ENCODE results near the gene NLRP6. TPM values are rescaled to one million over a fixed set of nuclear protein-coding genes. Genes with fewer than 3 reads are reported as not detected.
"Not testable (repeated sequence)": the region's sequence is repeated elsewhere in the genome, so short reads cannot be mapped to it uniquely, and the experiment has no call there.

NLRP6 gene
- total RNA-seq, 1 donor from 2014 or later = not detected

- peak overlapping the region; percentile 56 for H3K4me3 ChIP-seq (ENCODE audit: low read depth, low read length)
These were observed 36.9 kb downstream of the NLRP6 start for GRCh38 chr11:315051-315481.

GRCh38 chr11:315516-315994 is 37.3 kb downstream of the NLRP6 start:
- DNase-seq (ENCODE audit: low read depth) = no peak
- H3K4me3 ChIP-seq (ENCODE audit: low read depth, low read length) = peak overlapping the region; percentile 56
- TF ChIP-seq, protein P1, sequence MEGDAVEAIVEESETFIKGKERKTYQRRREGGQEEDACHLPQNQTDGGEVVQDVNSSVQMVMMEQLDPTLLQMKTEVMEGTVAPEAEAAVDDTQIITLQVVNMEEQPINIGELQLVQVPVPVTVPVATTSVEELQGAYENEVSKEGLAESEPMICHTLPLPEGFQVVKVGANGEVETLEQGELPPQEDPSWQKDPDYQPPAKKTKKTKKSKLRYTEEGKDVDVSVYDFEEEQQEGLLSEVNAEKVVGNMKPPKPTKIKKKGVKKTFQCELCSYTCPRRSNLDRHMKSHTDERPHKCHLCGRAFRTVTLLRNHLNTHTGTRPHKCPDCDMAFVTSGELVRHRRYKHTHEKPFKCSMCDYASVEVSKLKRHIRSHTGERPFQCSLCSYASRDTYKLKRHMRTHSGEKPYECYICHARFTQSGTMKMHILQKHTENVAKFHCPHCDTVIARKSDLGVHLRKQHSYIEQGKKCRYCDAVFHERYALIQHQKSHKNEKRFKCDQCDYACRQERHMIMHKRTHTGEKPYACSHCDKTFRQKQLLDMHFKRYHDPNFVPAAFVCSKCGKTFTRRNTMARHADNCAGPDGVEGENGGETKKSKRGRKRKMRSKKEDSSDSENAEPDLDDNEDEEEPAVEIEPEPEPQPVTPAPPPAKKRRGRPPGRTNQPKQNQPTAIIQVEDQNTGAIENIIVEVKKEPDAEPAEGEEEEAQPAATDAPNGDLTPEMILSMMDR (conservative IDR thresholded peaks at IDR 0.05; ENCODE audit: low read depth, low read length) = no peak

More at GRCh38 chr11:315051-315481, 36.9 kb downstream of the NLRP6 start:
- TF ChIP-seq, protein P1 (conservative IDR thresholded peaks at IDR 0.05; ENCODE audit: low read depth, low read length) = no peak
- DNase-seq (ENCODE audit: low read depth) = no peak

GRCh38 chr11:316031-316701 is 38.0 kb downstream of the NLRP6 start:
- H3K4me3 ChIP-seq (ENCODE audit: low read depth, low read length) = peak overlapping the region; percentile 56
- TF ChIP-seq, protein P1 (conservative IDR thresholded peaks at IDR 0.05; ENCODE audit: low read depth, low read length) = no peak
- no peak for DNase-seq (ENCODE audit: low read depth)

DNA sequence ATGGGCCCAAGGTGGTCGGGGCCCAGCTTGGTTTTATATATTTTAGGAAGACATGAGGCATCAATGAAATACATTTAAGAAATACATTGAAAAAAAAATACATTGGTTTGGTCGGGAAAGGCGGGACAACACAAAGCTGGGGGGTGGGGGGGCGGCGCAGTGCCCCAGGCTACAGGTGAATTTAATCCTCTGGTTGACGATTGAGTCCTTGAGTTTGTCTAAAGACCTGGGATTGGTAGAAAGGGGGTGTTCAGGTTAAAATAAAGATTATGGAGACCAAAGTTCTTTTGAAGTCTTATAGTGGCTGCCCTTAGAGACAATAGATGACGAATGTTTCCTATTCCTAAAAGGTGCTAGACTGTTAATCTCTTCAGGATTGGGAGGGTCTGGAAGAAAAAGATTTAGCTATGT is 38.7 kb downstream of the NLRP6 start:
- DNase-seq (ENCODE audit: low read depth) = no peak
- H3K4me3 ChIP-seq (ENCODE audit: low read depth, low read length) = peak overlapping the region; percentile 56

DNA sequence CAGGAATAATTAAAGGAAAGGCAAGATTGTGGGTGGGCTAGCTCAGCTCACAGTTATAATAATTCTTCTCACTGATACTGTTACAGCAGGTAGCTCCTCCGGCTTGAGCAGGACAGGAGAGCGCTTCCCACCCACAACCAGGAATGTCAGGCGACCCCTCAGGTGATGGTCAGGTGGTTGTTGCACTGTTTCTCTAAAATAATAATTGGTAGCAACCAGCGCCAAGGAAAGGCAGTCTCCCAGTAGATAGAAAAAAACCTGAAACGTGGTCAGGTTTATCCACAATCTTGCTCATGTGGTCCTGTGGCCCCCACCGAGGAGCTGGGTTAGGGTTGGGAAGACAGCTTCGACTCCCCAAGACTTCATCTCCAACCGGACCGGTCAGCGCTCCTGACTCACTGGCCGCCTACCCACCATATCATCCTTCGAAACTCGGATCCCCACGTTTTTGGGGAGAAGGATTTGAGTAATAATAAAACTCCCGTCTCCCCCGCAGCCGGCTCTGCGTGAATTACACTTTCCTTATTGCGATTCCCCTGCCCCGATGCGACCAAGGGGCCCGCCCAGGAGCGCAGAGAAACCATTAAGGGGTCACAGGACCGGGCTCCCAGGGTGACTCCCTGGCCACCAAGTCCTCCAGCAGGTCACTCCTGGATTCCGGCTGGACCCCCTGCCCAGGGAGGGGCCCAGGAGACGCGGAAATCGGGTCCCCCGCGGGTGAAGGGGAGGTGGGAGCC is 39.6 kb downstream of the NLRP6 start:
- H3K4me3 ChIP-seq (ENCODE audit: low read depth, low read length); DNase-seq (ENCODE audit: low read depth): not testable (repeated sequence)

More for the DNA sequence above, 38.7 kb downstream of the NLRP6 start:
- TF ChIP-seq, protein P1 (conservative IDR thresholded peaks at IDR 0.05; ENCODE audit: low read depth, low read length) = no peak

DNA sequence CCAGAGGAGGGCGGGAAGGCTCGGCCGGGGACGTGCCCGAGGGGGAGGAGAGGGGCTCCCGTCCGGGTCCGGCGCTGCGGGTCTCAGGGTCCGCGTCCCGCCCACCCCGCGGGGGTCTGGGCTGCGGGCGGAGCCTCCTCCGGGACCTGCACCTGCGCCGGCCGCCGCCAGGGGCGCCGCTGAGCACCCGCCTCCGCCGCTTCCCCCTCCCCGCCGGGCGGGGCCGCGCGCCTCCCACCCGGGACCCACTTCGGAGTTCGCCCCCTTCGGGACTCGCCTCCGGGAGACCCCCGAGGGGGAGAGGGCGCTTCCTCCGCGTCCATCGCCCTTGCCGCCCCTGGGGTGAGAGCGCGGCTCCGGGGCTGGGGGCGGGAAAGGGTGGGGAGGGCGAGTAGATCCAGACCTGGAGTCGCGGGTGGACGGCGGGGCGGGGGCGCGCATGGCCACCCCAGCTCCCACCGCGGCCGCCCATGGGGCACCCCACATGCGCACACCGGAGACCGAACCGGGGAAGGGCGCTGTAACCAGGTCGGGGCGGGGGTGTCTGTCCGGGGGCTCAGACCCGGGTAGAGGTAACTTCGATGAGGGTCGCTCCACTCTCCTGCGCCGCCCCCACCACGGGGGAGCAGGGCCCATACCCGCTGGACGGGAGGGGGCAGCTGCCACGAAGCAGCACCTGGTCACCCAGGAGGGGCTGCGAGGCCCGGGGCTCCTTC is 40.4 kb downstream of the NLRP6 start:
- peak overlapping the region; percentile 80 for H3K4me3 ChIP-seq (ENCODE audit: low read depth, low read length)
- not testable (repeated sequence) for DNase-seq (ENCODE audit: low read depth)

DNA sequence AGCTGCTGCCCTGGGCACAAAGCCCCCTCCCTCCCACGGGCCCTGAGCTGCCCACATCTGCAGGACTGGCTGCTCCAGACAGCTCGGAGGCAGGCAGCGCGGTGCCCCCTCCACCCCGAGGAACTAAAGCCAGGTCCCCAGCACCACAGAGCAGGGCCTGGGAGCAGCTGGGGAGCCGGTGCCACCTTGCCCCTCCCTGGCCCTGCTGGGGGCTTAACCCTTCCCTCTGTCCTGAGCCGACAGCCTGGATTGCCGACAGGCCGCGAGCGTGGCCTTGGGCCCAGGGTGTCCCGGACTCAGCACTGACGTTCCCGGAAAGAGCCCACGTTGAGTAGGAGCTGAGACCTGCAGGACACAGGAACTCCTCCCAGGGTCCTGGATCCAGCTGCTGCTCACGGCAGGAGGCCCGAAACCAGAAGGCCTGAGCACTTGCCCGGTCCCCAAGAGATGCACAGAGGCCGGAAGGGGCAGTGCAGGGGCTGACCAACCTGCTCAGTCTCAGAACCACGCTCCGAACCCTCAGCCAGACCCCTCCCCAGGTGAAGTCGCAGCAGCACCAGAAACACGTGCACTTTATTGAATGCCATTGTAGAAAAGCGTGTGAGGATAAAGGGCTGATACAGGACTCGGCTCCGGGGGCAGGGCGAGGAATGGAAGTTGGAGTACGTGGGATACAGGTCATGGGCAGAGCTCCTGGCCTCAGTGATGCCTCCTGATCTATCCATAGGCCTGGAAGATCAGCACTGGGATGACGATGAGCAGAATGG is 41.1 kb downstream of the NLRP6 start:
- DNase-seq (ENCODE audit: low read depth) = not testable (repeated sequence)
- peak overlapping the region; percentile 80 for H3K4me3 ChIP-seq (ENCODE audit: low read depth, low read length)

DNA sequence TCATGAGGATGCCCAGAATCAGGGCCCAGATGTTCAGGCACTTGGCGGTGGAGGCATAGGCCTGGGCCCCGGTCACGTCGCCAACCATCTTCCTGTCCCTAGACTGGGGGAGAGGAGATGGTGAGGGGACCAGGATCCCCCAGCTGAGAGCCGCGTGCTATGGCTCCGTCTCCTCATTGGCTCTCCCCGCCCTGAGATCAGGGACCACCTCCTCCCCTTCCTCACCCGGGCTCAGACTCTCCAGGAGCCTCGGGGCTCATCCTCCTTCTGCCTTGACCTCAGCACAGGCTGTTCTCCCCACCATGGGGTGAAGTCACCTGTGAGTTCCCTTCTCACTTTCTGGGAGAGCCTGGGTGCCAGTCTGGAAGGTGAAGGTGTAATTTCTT is 41.7 kb downstream of the NLRP6 start:
- not testable (repeated sequence) for DNase-seq (ENCODE audit: low read depth)
- H3K4me3 ChIP-seq (ENCODE audit: low read depth, low read length) = peak overlapping the region; percentile 80

All from epithelial cell of proximal tubule (primary cell).